Measurements from ENCODE around the gene MDH2. TPM values are rescaled to one million over a fixed set of nuclear protein-coding genes. Genes with fewer than 3 reads are reported as not detected.

MDH2 gene
- total RNA-seq, 4 donors from 2014 or later: 24.3 to 88.4 (median 30.0) TPM

- intact Hi-C loops (cut with DNase I; ENCODE audit: low total_unique reads): no loop called here
These were observed 24.6 kb downstream of the MDH2 start for GRCh38 chr7:76072243-76073148.

GRCh38 chr7:76073335-76073990 lies 25.6 kb downstream of the MDH2 start:
- no peaks in the 10 kb centered on the region for H3K36me3 ChIP-seq
- DNase-seq: no peak
- intact Hi-C loops (cut with DNase I; ENCODE audit: low total_unique reads): no loop called here
- no peaks in the 10 kb centered on the region for H3K9me3 ChIP-seq
- H3K4me1 ChIP-seq: no peaks in the 10 kb centered on the region
- no peak for TF ChIP-seq CTCF (IDR thresholded peaks at IDR 0.05)
- no peak for TF ChIP-seq POLR2A (IDR thresholded peaks at IDR 0.05)
- no peak overlapping the region for H3K4me3 ChIP-seq
- no peaks in the 10 kb centered on the region for H3K27me3 ChIP-seq
- no peak overlapping the region for H3K27ac ChIP-seq

More at GRCh38 chr7:76072243-76073148, 24.6 kb downstream of the MDH2 start:
- no peak for TF ChIP-seq POLR2A (IDR thresholded peaks at IDR 0.05)
- no peak for TF ChIP-seq CTCF (IDR thresholded peaks at IDR 0.05)
- Histone ChIP-seq H3K27ac (no peak overlapping the region), H3K4me3 (no peak overlapping the region), H3K36me3 (no peaks in the 10 kb centered on the region), H3K27me3 (no peaks in the 10 kb centered on the region), H3K9me3 (no peaks in the 10 kb centered on the region), H3K4me1 (no peaks in the 10 kb centered on the region)
- DNase-seq: no peak

- TF ChIP-seq POLR2A (IDR thresholded peaks at IDR 0.05) (no peak), CTCF (IDR thresholded peaks at IDR 0.05) (no peak)
- no peak for DNase-seq
- Histone ChIP-seq H3K4me3 (no peak overlapping the region), H3K4me1 (no peaks in the 10 kb centered on the region), H3K27me3 (no peaks in the 10 kb centered on the region), H3K27ac (no peak overlapping the region), H3K36me3 (no peaks in the 10 kb centered on the region), H3K9me3 (no peaks in the 10 kb centered on the region)
- intact Hi-C loops (cut with DNase I; ENCODE audit: low total_unique reads): no loop called here
These were observed 26.5 kb downstream of the MDH2 start for GRCh38 chr7:76074306-76074971.

GRCh38 chr7:76074972-76075370 lies 27.1 kb downstream of the MDH2 start:
- no peak overlapping the region for H3K4me3 ChIP-seq
- DNase-seq: no peak
- TF ChIP-seq CTCF (IDR thresholded peaks at IDR 0.05) (no peak), POLR2A (IDR thresholded peaks at IDR 0.05) (no peak)
- no peaks in the 10 kb centered on the region for H3K27me3 ChIP-seq
- no peaks in the 10 kb centered on the region for H3K4me1 ChIP-seq
- H3K9me3 ChIP-seq: no peaks in the 10 kb centered on the region
- H3K27ac ChIP-seq: no peak overlapping the region
- no peaks in the 10 kb centered on the region for H3K36me3 ChIP-seq
- intact Hi-C loops (cut with DNase I; ENCODE audit: low total_unique reads): no loop called here
